ENCODE data around the gene SULT4A1. TPM values are rescaled to one million over a fixed set of nuclear protein-coding genes. Genes with fewer than 3 reads are reported as not detected.

The SULT4A1 gene
- total and polyA plus RNA-seq, 4 donors: 0.08 to 0.37 TPM; not detected in 2

- 68% methylated on average over 13 of the region's 13 CpGs for WGBS
- no peaks in the 10 kb centered on the region for H3K9me3 ChIP-seq (ENCODE audit: control insufficient read depth in 4 of 4, low read length in 3 of 4)
- no peak for TF ChIP-seq FOXA1 (IDR thresholded peaks at IDR 0.05)
- no peak for TF ChIP-seq YY1 (IDR thresholded peaks at IDR 0.05)
- no peak for TF ChIP-seq RXRA (IDR thresholded peaks at IDR 0.05)
- TF ChIP-seq HNF4A (conservative IDR thresholded peaks at IDR 0.05): no peak
- TF ChIP-seq NR2F2 (IDR thresholded peaks at IDR 0.05): no peak
- TF ChIP-seq, protein P1, sequence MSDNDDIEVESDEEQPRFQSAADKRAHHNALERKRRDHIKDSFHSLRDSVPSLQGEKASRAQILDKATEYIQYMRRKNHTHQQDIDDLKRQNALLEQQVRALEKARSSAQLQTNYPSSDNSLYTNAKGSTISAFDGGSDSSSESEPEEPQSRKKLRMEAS (IDR thresholded peaks at IDR 0.05): no peak
- no peak for TF ChIP-seq REST (IDR thresholded peaks at IDR 0.05)
- H3K36me3 ChIP-seq (ENCODE audit: control insufficient read depth in 4 of 4, insufficient read depth in 3 of 4, low read depth in 1 of 4, low read length in 3 of 4): no peaks in the 10 kb centered on the region
- no peak overlapping the region for H3K4me3 ChIP-seq (ENCODE audit: low read depth in 1 of 3, low read length in 3 of 3)
- peaks cover 0 to 11% (median 7%) of the 10 kb centered on the region in 4 donors for H3K4me1 ChIP-seq (ENCODE audit: control insufficient read depth in 4 of 4, insufficient read depth in 4 of 4, low read length in 3 of 4)
- no peak for DNase-seq (ENCODE audit: low spot score)
- H3K27ac ChIP-seq (ENCODE audit: low read depth in 1 of 2, low read length in 2 of 2): no peak overlapping the region
- H3K27me3 ChIP-seq (ENCODE audit: control insufficient read depth in 4 of 4, insufficient read depth in 4 of 4, low read length in 3 of 4): peaks cover 0 to 2% (median 0%) of the 10 kb centered on the region in 4 donors
- no peak overlapping the region for H3K9ac ChIP-seq (ENCODE audit: low read depth in 1 of 2, low read length in 2 of 2)
Measured at GRCh38 chr22:43851058-43851978, 11.0 kb downstream of the SULT4A1 start.

DNA sequence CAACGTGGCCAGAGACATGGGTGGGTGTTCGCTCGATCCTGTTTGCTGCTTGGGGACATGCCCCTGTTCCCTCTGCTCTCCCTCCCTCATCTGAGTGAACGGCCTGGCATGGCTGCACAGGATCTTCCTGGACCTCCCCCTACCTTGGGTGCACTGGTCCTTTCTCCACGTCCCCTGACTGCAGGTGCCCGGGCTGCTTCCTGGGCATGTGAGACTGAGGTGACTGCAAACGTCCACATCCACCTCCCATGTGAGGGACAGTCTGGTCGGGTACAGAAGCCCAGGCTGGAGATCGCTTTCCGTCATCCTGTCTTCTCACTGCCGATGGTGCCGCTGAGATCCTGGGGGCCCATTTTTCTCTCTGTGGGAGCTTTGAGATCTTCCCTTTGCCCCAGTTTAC lies 11.8 kb downstream of the SULT4A1 start:
- no peaks in the 10 kb centered on the region for H3K36me3 ChIP-seq (ENCODE audit: control insufficient read depth in 4 of 4, insufficient read depth in 3 of 4, low read depth in 1 of 4, low read length in 3 of 4)
- DNase-seq (ENCODE audit: low spot score): no peak
- WGBS: 80% methylated on average over 12 of the region's 12 CpGs

More for the DNA sequence above, 11.8 kb downstream of the SULT4A1 start:
- no peak overlapping the region for H3K9ac ChIP-seq (ENCODE audit: low read depth in 1 of 2, low read length in 2 of 2)
- peaks cover 0 to 2% (median 0%) of the 10 kb centered on the region in 4 donors for H3K27me3 ChIP-seq (ENCODE audit: control insufficient read depth in 4 of 4, insufficient read depth in 4 of 4, low read length in 3 of 4)
- H3K4me3 ChIP-seq (ENCODE audit: low read depth in 1 of 3, low read length in 3 of 3): no peak overlapping the region
- TF ChIP-seq TAF1 (conservative IDR thresholded peaks at IDR 0.05) (no peak), EGR1 (IDR thresholded peaks at IDR 0.05; ENCODE audit: low read depth in 2 of 2) (no peak), REST (IDR thresholded peaks at IDR 0.05) (no peak), JUND (IDR thresholded peaks at IDR 0.05) (no peak), YY1 (IDR thresholded peaks at IDR 0.05) (no peak), RXRA (IDR thresholded peaks at IDR 0.05) (no peak), CTCF (IDR thresholded peaks at IDR 0.05; ENCODE audit: low read depth, low read length, missing input control) (no peak), SP1 (IDR thresholded peaks at IDR 0.05) (no peak), HNF4G (IDR thresholded peaks at IDR 0.05) (no peak), ATF3 (IDR thresholded peaks at IDR 0.05) (no peak), FOXA1 (IDR thresholded peaks at IDR 0.05) (no peak), NR2F2 (IDR thresholded peaks at IDR 0.05) (no peak), HNF4A (conservative IDR thresholded peaks at IDR 0.05) (no peak), RAD21 (IDR thresholded peaks at IDR 0.05) (no peak), GABPA (IDR thresholded peaks at IDR 0.05 in 1 of 2, conservative IDR thresholded peaks at IDR 0.05 in 1 of 2) (no peak)
- TF ChIP-seq, protein P1 (IDR thresholded peaks at IDR 0.05): no peak
- H3K4me1 ChIP-seq (ENCODE audit: control insufficient read depth in 4 of 4, insufficient read depth in 4 of 4, low read length in 3 of 4): peaks cover 0 to 11% (median 7%) of the 10 kb centered on the region in 4 donors
- no peak overlapping the region for H3K27ac ChIP-seq (ENCODE audit: low read depth in 1 of 2, low read length in 2 of 2)
- H3K9me3 ChIP-seq (ENCODE audit: control insufficient read depth in 4 of 4, low read length in 3 of 4): no peaks in the 10 kb centered on the region

All from liver (tissue), 9 donors.